NCI-H1694 (cell line): ENCODE measurements around the gene CYP2C9.
"Not testable (repeated sequence)": the region's sequence is repeated elsewhere in the genome, so short reads cannot be mapped to it uniquely, and the experiment has no call there.

ENCODE experiments used
- DNase-seq: peaks from one replicate; lab custom pipeline; 2025; lab: John Stamatoyannopoulos, UW

CYP2C9 gene

DNA sequence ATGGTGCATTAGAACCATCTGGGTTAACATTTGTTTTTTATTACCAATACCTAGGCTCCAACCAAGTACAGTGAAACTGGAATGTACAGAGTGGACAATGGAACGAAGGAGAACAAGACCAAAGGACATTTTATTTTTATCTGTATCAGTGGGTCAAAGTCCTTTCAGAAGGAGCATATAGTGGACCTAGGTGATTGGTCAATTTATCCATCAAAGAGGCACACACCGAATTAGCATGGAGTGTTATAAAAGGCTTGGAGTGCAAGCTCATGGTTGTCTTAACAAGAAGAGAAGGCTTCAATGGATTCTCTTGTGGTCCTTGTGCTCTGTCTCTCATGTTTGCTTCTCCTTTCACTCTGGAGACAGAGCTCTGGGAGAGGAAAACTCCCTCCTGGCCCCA, at the start of gene CYP2C9:
CYP2C9 (plus strand) TSS at position 276 of the 400 bp plus-strand sequence; CDS start at position 301, 25 bp downstream.
- DNase-seq: no peak

DNA sequence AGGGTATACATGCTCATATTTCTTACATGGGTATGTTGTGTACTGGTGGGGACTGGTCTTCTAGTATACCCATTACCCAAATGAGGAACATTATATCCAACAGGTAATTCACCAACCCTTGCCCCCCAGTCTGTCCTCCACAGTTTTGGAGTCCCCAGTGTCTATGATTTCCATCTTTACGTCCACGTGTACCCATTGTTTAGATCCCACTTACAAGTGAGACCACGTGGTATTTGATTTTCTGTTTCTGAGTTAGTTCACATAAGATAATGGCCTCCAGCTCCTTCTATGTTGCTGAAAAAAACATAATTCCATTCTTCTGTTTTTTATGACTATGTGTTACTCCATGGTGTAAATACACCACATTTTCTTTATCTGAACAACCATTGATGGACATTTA, 49.3 kb upstream of the CYP2C9 start:
- DNase-seq: no peak

DNA sequence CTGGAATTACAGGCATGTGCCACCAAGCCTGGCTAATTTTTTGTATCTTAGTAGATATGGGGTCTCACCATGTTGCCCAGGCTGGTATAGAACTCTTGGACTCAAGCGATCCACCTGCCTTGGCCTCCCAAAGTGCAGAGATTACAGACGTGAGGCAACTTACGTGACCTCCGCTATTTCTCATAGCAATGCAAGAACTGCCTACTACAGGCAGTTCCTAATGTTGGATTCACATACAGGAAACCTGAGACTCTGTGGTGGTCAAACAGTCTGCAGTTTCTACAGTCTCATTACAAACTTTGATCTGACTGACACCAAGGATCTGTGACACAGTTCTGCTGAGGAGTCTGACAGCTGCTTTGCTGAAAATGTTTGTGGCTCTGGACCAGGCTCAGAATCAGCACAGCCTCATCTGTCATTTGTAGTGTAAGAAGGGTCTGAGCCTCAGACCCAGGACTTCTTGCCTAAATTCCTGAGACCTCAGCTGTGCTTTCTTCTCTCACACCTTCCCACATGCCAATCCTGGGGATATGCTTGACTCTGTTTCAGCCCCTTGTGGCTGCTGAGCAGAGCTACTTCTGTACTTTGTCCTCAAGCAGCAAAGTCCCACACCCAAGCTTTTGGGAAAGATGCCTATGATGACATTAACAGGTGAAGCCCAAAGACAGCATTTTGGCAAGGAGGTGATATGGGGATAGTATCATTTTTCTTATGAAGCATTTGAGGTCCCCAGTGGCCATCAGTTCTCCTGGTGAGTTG, 48.0 kb upstream of the CYP2C9 start:
- DNase-seq: no peak

DNA sequence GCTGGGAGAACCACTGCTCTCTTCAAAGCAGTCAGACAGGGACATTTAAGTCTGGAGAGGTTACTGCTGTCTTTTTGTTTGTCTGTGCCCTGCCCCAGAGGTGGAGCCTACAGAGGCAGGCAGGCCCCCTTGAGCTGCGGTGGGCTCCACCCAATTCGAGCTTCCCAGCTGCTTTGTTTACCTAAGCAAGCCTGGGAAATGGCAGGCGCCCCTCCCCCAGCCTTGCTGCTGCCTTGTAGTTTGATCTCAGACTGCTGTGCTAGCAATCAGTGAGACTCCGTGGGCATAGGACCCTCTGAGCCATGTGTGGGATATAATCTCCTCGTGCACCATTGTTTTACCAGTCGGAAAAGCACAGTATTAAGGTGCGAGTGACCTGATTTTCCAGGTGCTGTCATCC, 40.0 kb upstream of the CYP2C9 start:
- not testable (repeated sequence) for DNase-seq

DNA sequence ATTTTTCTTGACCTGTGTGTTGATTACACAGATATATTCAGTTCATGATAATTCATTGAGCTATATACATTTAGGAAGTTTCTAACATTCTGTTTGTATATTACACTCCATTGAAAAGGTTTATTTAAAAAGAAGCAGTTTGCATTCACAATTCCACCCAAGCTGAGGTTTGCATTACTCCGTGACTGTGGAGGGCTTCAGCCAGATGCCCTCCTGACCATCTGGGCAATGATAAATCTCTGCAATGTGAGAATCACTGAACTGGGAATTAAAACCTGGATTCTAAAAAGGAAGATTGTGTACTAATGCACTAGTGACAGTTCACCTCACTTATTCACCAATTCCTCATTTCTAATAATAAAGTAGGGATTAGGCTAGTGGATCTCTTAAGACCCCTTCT, 36.4 kb upstream of the CYP2C9 start:
- no peak for DNase-seq

DNA sequence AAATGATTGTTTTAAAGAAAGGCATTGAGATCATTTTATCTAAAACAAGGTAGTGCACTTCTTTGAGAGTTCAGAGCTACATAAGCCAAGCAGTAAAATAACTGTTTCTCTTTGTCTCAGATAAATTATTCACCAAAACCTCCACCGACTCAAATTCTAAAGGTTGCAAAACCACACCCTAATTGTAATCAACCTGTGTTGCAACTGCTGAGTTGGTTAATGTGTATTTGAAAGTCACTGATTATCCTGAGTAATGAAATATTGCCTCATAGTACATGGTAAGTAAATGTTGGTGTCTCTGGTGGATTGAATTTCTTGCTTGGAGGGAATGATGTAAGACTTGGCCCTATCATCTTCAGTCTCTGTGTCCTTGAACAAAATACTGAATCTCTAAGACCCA, 35.9 kb upstream of the CYP2C9 start:
- DNase-seq: no peak

DNA sequence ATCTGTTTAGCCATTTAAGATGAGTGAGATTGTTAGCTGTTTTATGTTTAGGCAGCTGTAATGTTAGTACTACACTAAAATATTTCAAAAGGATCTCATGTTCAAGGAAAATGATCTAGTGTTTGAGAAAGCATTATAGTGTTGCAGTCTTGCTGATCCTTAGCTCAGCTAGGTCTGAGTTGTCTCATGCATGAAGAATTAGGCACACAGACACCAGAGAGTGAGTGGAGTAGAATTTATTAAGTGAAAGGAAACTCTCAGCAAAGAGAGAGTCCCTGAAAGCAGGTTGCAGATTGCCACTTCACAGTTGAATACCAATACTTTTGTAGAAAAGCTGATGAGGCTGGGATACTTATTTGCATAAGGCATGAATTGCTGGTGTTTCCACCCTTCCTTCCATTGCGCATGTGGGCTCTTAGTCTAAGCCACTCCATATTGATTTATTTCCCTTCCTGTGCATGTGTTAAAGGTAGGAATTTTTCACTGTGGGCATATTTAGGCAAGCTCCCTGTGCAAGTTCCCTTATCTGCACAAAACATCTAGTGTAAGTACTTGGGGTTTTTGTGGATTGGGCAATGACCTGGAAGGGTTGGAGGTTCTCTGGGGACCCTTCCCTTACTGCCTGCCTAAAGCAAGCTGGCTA, 33.8 kb upstream of the CYP2C9 start:
- DNase-seq: not testable (repeated sequence)

DNA sequence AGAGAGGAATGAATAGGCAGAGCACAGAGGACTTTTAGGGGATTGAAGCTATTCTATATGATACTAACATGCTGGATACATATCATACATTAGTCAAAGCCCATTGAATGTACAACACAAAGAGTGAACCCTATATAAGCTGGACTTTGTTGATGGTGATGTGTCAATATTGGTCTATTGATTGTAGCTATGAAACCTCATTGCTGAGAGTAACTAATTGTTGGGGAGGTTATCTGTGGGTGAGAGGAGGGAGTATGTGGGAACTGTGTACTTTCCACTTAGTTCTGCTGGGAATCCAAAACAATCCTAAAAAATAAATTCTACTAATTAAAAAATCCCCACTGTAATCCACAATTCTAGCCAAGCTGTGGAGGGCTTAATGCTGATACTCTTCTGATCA, 22.0 kb upstream of the CYP2C9 start:
- no peak for DNase-seq

DNA sequence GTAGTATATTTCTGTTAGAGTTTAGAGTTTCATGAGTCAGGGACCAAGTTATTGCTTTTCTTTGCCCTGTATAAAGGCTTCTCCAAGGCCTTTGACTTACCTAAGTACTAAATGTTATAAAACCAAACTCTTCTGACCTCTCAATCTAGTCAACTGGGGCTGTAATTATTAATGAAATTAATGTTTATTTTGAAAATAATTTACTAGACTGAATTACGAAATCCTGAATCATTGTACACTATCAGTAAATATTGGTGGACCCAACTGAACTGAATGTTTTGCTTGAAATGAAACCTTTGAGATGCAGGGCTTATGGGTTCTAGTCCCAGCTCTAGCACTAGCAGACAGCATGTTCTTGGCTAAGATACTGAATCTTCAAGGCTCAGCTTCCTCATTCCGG, 1.7 kb upstream of the CYP2C9 start:
- no peak for DNase-seq

DNA sequence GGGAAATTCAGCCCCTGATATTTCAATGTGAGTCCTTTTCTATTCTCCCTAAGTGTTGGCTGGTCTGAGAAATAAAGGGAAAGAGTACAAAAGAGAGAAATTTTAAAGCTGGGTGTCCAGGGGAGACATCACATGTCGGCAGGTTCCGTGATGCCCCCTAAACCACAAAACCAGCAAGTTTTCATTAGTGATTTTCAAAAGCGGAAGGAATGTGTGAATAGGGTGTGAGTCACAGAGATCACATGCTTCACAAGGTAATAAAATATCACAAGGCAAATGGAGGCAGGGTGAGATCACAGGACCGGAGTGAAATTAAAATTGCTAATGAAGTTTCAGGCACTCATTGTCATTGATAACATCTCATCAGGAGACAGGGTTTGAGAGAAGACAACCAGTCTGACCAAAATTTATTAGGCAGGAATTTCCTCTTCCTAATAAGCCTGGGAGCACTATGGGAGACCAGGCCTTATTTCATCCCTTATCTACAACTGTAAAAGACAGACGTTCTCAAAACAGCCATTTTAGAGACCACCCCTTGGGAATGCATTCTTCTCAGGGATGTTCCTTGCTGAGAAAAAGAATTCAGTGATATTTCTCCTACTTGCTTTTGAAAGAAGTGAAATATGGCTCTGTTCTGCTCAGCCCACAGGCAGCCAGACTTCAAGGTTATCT, 5.1 kb downstream of the CYP2C9 start:
- DNase-seq: not testable (repeated sequence)

DNA sequence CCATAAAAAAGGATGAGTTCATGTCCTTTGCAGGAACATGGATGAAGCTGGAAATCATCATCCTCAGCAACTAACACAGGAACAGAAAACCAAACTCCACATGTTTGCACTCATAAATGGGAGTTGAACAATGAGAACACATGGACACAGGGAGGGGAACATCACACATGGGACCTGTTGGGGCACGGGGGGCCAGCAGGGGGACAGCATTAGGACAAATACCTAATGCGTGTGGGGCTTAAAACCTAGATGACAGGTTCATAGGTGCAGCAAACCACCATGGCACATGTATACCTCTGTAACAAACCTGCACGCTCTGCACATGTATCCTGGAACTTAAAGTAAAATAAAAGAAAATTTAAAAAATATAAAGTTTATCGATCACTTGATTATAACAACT, 7.7 kb downstream of the CYP2C9 start:
- not testable (repeated sequence) for DNase-seq

DNA sequence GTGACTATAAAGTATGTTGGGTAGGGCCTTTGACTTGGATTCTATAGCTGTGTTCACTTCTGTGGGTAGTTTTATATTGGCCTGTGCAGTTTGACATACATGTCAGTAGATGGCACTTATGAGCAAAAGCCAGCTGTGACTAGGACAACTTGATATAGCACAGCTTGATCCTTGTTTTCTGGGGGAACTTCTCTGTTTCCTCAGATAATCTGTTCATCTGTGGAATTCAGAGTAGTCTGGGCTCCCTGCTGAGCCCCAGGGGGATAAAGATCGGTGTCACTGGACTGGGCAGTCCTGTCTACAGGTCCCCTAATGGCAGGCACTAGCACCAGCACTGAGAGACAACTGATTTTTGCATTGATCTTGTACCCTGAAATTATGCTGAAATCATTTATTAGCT, 25.4 kb downstream of the CYP2C9 start:
- peak; percentile 2 for DNase-seq

DNA sequence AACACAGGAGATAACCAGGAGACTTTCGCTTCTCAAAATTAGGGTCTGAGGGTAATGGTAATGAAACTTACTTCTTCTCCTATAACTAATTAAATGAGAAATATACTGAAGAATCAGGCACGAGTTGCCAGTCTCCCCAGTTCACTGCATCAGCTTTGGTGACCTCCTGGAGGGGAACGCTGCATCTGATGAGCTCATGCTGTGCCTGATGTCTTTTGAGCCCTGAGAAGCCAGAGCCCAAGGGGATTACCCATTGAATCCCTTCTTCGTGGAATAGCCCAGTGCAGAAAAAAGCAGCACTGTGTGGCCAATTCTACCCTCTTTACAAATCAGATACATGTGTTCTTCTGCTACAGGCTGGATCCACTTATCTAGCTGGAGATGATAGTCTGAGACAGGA, 45.1 kb downstream of the CYP2C9 start:
- DNase-seq: no peak

DNA sequence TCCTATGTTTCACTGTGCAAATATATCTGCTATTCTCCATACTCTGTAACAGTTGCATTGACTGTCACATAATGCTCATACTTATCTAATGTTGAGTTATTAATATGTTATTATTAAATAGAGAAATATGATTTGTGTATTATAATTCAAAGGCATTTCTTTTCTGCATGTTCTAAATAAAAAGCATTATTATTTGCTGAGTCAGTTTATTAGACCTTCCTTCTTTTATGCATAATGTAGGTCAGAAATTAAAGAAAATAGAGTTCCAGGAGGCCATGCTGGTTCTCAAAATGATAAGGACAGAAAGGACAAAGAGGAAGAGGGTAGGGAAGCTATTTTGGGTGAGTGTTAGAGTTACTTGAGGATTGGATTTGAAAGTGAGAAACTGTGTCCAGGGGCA, 50.7 kb downstream of the CYP2C9 start:
- DNase-seq: no peak

DNA sequence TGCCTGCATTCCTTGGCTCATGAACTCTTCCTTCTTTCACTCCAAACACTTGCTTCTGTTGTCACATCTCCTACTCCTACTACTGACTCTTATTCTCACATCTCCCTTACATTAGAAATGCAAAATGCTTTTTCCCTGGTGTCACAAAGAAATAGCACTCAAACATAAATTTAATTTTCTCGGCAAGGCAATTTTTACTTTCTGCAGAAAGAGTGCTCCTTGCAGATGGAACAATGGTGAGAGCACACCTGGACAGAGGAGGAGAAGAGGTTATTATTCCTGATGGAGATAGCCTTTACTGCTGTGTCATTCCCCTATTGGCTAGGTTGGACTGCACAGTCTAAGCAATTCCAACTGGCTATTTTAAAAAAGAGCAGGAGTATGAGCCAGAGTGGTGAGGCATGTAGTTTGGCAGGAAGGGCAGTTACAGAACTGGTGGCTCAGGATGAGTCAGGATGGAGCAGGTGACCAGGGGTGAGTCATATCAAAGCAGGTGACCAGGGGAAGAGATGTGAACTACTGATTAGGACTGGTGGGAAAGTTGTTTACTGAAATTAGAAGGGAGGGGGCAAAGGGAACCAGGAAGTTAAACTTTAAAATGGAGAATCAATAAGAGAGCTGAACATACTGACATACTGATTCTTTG, 52.9 kb downstream of the CYP2C9 start:
- no peak for DNase-seq

DNA sequence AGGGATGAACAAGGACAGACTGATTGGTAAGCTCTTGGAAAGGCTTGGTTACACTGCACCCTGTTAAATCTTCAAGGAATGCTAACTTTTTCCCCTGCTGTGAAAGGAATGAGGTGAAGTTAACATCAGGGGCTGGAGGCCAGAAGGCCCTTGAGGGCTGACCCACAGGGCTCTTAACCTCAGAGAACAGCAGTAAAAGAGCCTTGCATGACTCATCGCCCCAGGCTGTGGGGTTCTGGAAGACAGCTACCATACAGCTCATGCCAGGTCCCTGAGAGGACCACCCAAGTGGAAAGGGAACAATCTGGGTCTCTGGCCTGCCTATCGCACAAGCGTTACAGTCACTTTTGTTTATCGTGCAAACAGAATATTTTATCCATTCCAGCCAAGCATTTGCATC, 54.4 kb downstream of the CYP2C9 start:
- no peak for DNase-seq

DNA sequence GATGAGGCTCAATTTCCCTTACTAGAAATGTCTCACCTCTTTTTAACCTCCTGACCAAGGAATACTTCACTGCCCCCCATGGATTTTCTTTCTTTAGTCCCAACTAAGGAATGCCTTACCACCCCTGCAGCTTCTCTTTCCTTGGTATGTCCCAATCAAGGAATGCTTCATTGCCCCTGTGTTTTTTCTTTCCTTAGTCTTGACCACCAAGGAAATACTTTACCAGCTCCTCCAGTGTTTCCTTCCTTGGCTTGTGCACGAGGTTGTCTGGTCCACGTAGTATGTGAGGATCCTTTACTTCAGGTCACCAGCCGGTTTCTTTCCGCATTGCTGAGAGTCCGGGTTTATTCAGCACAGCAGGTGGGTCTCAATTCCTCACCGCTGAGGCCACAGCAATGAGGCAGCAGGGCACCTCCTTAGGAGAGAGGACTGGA, 59.3 kb downstream of the CYP2C9 start:
- no peak for DNase-seq

DNA sequence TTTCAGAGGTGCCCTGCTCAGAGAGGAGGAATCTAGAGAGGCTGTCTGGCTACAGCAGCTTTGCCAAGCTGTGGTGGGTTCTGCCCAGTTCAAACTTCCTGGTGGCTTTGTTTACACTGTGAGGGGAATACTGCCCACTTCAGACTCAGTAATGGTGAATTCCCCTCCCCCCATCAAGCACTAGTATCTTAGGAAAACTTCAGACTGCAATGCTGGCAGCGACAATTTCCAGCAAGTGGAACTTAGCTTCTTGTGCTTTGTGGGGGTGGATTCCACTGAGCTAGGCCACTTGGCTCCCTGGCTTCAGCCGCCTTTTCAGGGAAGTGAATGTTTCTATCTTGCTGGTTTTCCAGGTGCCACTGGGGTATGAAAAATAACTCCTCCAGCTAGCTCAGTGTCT, 88.0 kb downstream of the CYP2C9 start:
- DNase-seq: no peak

DNA sequence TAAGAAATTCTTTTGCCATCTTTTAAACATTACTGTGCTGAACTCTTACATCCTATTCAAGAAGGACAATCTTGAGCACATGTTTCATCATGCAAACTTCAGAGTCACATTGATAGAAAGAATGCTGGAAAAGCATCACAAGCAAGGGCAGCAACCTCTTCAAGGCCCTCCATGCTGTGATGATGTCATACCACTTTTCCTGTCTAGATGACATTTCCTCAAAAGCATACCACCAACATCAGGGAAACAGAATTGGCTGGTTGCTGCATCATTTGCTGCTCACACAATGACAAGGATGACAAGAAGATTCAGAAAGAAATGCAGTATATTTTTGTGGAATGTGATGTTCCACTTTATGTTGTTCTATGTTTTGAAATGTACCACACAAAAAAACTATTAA, 93.2 kb downstream of the CYP2C9 start:
- no peak for DNase-seq

DNA sequence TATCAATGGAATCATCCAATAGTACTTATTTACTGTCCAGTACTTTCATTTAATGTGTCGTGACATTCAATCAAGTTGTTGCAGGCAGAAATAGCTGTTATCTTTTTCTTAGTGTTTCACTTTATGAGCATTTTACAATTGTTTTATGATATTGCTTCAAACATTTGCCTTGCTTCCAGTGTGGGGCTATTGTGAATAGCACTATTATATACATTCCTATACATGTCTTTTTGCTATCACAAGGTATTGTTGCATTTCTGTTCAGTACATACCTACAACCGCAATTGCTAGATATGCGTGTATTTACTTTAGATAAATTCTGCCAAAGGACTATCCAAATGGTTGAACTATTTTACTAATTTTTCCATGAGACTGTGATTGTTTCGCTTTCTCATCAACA, 95.9 kb downstream of the CYP2C9 start:
- no peak for DNase-seq

DNA sequence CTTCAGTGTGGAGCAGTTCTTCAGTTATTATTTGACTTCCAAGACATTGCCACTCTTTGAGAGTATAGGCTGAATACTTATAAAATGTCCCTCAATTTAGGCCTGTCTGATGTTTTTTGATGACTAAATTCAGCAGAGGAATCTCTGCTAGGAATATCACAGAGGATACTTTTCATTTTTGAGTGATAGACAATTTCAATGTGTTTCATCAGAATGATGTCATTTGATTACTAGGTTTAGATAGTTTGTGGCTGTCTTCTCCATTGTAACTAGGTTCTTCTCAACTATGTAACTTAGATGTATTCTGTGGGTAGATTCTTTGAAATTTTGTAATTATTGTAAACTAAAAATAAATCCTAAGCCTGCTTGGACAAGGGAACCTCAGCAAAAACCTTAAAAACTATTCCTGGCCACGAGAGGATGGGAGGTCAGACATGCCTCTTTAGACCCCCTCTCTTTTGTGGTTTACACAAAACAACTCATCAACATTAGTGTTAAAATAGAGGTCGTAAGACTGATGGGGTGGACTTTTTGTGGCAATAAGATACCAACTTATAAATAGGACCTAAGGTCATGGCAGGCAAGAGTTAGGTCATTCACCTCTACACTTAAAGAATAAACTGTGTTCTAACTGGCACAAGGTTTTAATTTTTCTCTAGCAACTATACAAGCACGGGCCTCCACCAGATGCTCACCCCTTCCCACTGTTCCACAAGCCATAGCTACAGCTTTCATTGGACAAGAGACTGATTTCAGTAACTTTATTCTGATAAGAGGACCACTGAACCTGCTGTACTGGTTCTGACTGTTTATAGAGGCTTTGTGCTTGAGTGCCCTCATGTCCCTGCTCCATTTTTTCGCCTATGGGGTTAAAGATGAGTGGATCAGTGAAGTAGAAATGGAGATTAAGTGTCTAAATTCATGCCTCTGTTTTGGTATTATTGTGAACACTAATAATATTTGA, 97.2 kb downstream of the CYP2C9 start:
- DNase-seq: no peak

DNA sequence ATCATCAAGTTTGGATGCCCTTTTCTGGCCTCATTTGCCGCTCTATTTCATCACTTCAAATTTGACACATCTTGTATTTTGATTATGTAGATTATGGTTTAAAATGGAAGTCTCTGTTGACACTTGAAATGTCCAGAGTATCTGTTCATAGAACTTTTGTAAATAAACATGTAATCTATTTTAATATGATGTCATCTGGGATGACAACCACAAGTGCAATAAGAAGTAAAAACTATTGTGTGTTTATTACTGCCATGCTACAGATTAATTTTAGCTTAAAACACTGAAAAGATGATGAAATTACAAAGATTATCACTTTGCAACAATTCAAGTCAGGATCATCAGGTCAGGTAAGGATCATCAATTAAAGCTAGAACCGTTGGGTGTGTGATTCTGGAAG, 100.8 kb downstream of the CYP2C9 start:
- no peak for DNase-seq
